ENCODE measurements around the gene L3MBTL4. TPM values are rescaled to one million over a fixed set of nuclear protein-coding genes. Genes with fewer than 3 reads are reported as not detected.

Gene L3MBTL4
- polyA plus RNA-seq, 1 of the 3 experiments (the other 2 are of a cell fraction), result 0.02 TPM

- Histone ChIP-seq H3K4me1 (ENCODE audit: control insufficient read depth in 1 of 2, insufficient read depth in 2 of 2, low read depth in 1 of 2, low read length in 1 of 2) (no peaks in the 10 kb centered on the region), H3K36me3 (replicated peaks in 1 of 2; ENCODE audit: control insufficient read depth in 1 of 2, insufficient read depth in 2 of 2, low read length in 1 of 2) (no peaks in the 10 kb centered on the region), H3F3A (replicated peaks; ENCODE audit: insufficient read depth) (no peaks in the 10 kb centered on the region), H3K4me2 (no peak overlapping the region), H3K4me3 (ENCODE audit: low read depth in 2 of 2, low read length in 1 of 2) (no peak overlapping the region), H3K9me2 (no peaks in the 10 kb centered on the region), H3K27ac (ENCODE audit: low read depth in 2 of 2, low read length in 1 of 2) (no peak overlapping the region), H3K9ac (no peak overlapping the region), H2AFZ (ENCODE audit: low read depth) (no peak overlapping the region), H3K79me2 (ENCODE audit: insufficient read depth) (no peaks in the 10 kb centered on the region), H3K9me3 (no peaks in the 10 kb centered on the region), H3K27me3 (ENCODE audit: insufficient read depth) (no peaks in the 10 kb centered on the region), H4K20me1 (ENCODE audit: insufficient read depth) (no peaks in the 10 kb centered on the region)
- 27% methylated on average over 2 of the region's 2 CpGs for WGBS (ENCODE audit: low lambda C conversion rate)
- ChIA-PET CTCF (no interaction called here), POLR2A (no interaction called here)
- DNase-seq, result no peak
- TF ChIP-seq SMC3 (IDR thresholded peaks at IDR 0.05; ENCODE audit: low read depth, low read length) (no peak), TEAD4 (IDR thresholded peaks at IDR 0.05; ENCODE audit: borderline replicate concordance, insufficient read depth) (no peak), FOXM1 (IDR thresholded peaks at IDR 0.05; ENCODE audit: low read depth) (no peak), ZBTB33 (IDR thresholded peaks at IDR 0.05; ENCODE audit: borderline replicate concordance, low read depth) (no peak), MXI1 (IDR thresholded peaks at IDR 0.05; ENCODE audit: low read depth, low read length) (no peak), YY1 (IDR thresholded peaks at IDR 0.05; ENCODE audit: low read depth) (no peak), TAF1 (IDR thresholded peaks at IDR 0.05; ENCODE audit: borderline replicate concordance, low read depth, low read length) (no peak), JUND (IDR thresholded peaks at IDR 0.05) (no peak), SIN3A (IDR thresholded peaks at IDR 0.05; ENCODE audit: borderline replicate concordance, low read depth, low read length) (no peak), CHD2 (IDR thresholded peaks at IDR 0.05; ENCODE audit: low read length, partially characterized antibody) (no peak), GATA2 (CRISPR knock-in tag; IDR thresholded peaks at IDR 0.05) (no peak), RXRA (IDR thresholded peaks at IDR 0.05; ENCODE audit: borderline replicate concordance, low read depth) (no peak), RFX5 (IDR thresholded peaks at IDR 0.05; ENCODE audit: low read length) (no peak), RCOR1 (IDR thresholded peaks at IDR 0.05; ENCODE audit: low read length) (no peak), POLR2AphosphoS5 (IDR thresholded peaks at IDR 0.05; ENCODE audit: low read depth, low read length) (no peak), MAX (IDR thresholded peaks at IDR 0.05; ENCODE audit: low read depth) (no peak), FOXJ3 (CRISPR knock-in tag; IDR thresholded peaks at IDR 0.05) (no peak), USF1 (IDR thresholded peaks at IDR 0.05; ENCODE audit: borderline replicate concordance, low read depth) (no peak), TCF12 (IDR thresholded peaks at IDR 0.05) (no peak)
These were observed 296.6 kb downstream of the L3MBTL4 start for GRCh38 chr18:6118080-6118479.

Measured in SK-N-SH (cell line).